HepG2 (cell line): Measurements from ENCODE around the gene HLCS. TPM values are rescaled to one million over a fixed set of nuclear protein-coding genes. Genes with fewer than 3 reads are reported as not detected.

Experiments
- ATAC-seq: fragments of 200-7000 bp; cut with Tn5 transposase; 3 replicates; pipeline ENCODE4 v1.9.1; 2020; ENCODE audit warnings: mild to moderate bottlenecking, moderate library complexity
- BruUV-seq: library from RNA; stranded (reverse); fragments of 400-500 nt; replicated peaks from 2 replicates; lab custom pipeline; 2021; lab: Mats Ljungman, UMichigan
- CTCF ChIA-PET: fragments of 300-600 bp; formaldehyde crosslinking; extraction: SDS; loops from one replicate; lab custom pipeline; 2021; ENCODE audit warnings: low total read pairs, inconsistent platforms, low intra/inter-chr PET ratio; lab: Yijun Ruan, JAX
- POLR2A ChIA-PET: fragments of 350-600 bp; sonication (Branson Sonifier 250); formaldehyde crosslinking; loops from one replicate; lab custom pipeline; 2020; ENCODE audit warnings: antibody characterized with exemption, inconsistent platforms; lab: Yijun Ruan, JAX
- DNase-seq: peaks from one replicate; pipeline ENCODE4 v3.0.0-alpha.2; 2015; ENCODE audit warnings: low spot score
- FAIRE-seq: peaks from 3 replicates; lab custom pipeline; 2011; peaks lifted over from hg19 to GRCh38; lab: Jason Lieb, UNC
- H2AFZ ChIP-seq: one replicate; pipeline ENCODE4 v1.6.1; 2011; ENCODE audit warnings: low read length, inconsistent platforms
- H3K27ac ChIP-seq: fragments of 300-600 bp; 3 replicates; pipeline ENCODE4 v1.8.0; 2011; ENCODE audit warnings: mixed run types, mild to moderate bottlenecking, mixed read lengths, low read length, inconsistent platforms; ENCODE audit not compliant: insufficient read depth; ENCODE audit errors: extremely low read length
- H3K27me3 ChIP-seq, 2 experiments: fragments of 200-600 bp in 1 of 2; 2 replicates in 1 of 2; 3 replicates in 1 of 2; pipeline versions ENCODE4 v1.6.0 to v1.8.0; 2011; ENCODE audit warnings: low read length in 2 of 2, mild to moderate bottlenecking in 2 of 2, moderate library complexity in 2 of 2, inconsistent platforms in 1 of 2; ENCODE audit not compliant: insufficient read depth in 2 of 2, control insufficient read depth in 1 of 2
- H3K36me3 ChIP-seq, 2 experiments: fragments of 200-600 bp in 1 of 2; replicated peaks in 1 of 2; 2 replicates in 1 of 2; 3 replicates in 1 of 2; pipeline versions ENCODE4 v1.5.1 to v1.8.0; 2011; ENCODE audit warnings: low read length in 2 of 2, inconsistent platforms in 1 of 2; ENCODE audit not compliant: insufficient read depth in 2 of 2, control insufficient read depth in 1 of 2
- H3K4me1 ChIP-seq: 2 replicates; pipeline ENCODE4 v1.5.1; 2012; ENCODE audit warnings: low read length, inconsistent platforms; ENCODE audit not compliant: insufficient read depth
- H3K4me2 ChIP-seq: 2 replicates; pipeline ENCODE4 v1.6.0; 2011; ENCODE audit warnings: low read depth, low read length, inconsistent platforms
- H3K4me3 ChIP-seq, 3 experiments: fragments of 200-600 bp in 1 of 3; sonication (generic), shearing (Covaris generic) in 1 of 3; replicated peaks in 1 of 3; 2 replicates each; pipeline ENCODE4 v1.5.1; 2011 to 2016; ENCODE audit warnings: low read length in 3 of 3, inconsistent platforms in 2 of 3, low read depth in 2 of 3, mild to moderate bottlenecking in 2 of 3, control low read depth in 1 of 3, mixed read lengths in 1 of 3; ENCODE audit not compliant: insufficient read depth in 1 of 3
- H3K79me2 ChIP-seq: one replicate; pipeline ENCODE4 v1.6.1; 2011; ENCODE audit warnings: low read length, inconsistent platforms; ENCODE audit not compliant: insufficient read depth
- H3K9ac ChIP-seq: 2 replicates; pipeline ENCODE4 v1.6.0; 2011; ENCODE audit warnings: mild to moderate bottlenecking, low read depth, low read length, inconsistent platforms; ENCODE audit not compliant: insufficient read depth
- H3K9me3 ChIP-seq: 2 replicates; pipeline ENCODE4 v1.5.1; 2012; ENCODE audit warnings: mild to moderate bottlenecking, low read length
- H4K20me1 ChIP-seq: 2 replicates; pipeline ENCODE4 v1.6.0; 2011; ENCODE audit warnings: inconsistent platforms, mild to moderate bottlenecking, low read length, moderate library complexity; ENCODE audit not compliant: insufficient read depth
- CERS6 ChIP-seq: sonication (generic); formaldehyde crosslinking; IDR thresholded peaks from 2 replicates; pipeline ENCODE4 v1.5.0; 2020; ENCODE audit warnings: missing genetic modification reagents
- DNMT3B ChIP-seq: conservative IDR thresholded peaks from 2 replicates; pipeline ENCODE4 v1.6.1; 2016; ENCODE audit warnings: missing biosample characterization, control low read depth
- HHEX ChIP-seq: IDR thresholded peaks from 2 replicates; pipeline ENCODE4 v1.6.1; 2016; ENCODE audit warnings: control low read depth
- JUNB ChIP-seq: sonication (generic); formaldehyde crosslinking; IDR thresholded peaks from 2 replicates; pipeline ENCODE4 v1.8.0; 2022; ENCODE audit warnings: missing genetic modification reagents, mild to moderate bottlenecking, borderline replicate concordance
- MEIS2 ChIP-seq: sonication (generic); formaldehyde crosslinking; IDR thresholded peaks from 2 replicates; pipeline ENCODE4 v1.9.0; 2021; ENCODE audit warnings: mild to moderate bottlenecking, missing genetic modification reagents
- MNT ChIP-seq: fragments of 450-650 bp; IDR thresholded peaks from 2 replicates; pipeline ENCODE4 v1.6.1; 2016
- MYPOP ChIP-seq: sonication (generic); formaldehyde crosslinking; IDR thresholded peaks from 2 replicates; pipeline ENCODE4 v1.8.1; 2023; ENCODE audit warnings: mild to moderate bottlenecking, moderate library complexity, missing genetic modification reagents
- NFATC3 ChIP-seq: sonication (generic); formaldehyde crosslinking; IDR thresholded peaks from 2 replicates; pipeline ENCODE4 v1.5.1; 2020; ENCODE audit warnings: mild to moderate bottlenecking, missing genetic modification reagents
- NFE2L2 ChIP-seq: fragments of 150-350 bp; IDR thresholded peaks from 2 replicates; pipeline ENCODE4 v1.6.1; 2014; ENCODE audit warnings: low read length
- RBM22 ChIP-seq: fragments of 200-400 bp; formaldehyde crosslinking; optimal IDR thresholded peaks from 2 replicates; pipeline ENCODE3; 2017; ENCODE audit warnings: mild to moderate bottlenecking, low read length, moderate library complexity
- SP2 ChIP-seq: sonication (generic); formaldehyde crosslinking; IDR thresholded peaks from 2 replicates; pipeline ENCODE4 v1.5.1; 2020; ENCODE audit warnings: mild to moderate bottlenecking, missing genetic modification reagents
- ZBTB37 ChIP-seq: sonication (generic); formaldehyde crosslinking; IDR thresholded peaks from 2 replicates; pipeline ENCODE4 v1.4.0; 2020; ENCODE audit warnings: mild to moderate bottlenecking, missing genetic modification reagents
- ZC3H4 ChIP-seq: sonication (generic); formaldehyde crosslinking; IDR thresholded peaks from 2 replicates; pipeline ENCODE4 v1.4.0; 2020; ENCODE audit warnings: missing genetic modification reagents, borderline replicate concordance
- ZKSCAN5 ChIP-seq: sonication (generic); formaldehyde crosslinking; IDR thresholded peaks from 2 replicates; pipeline ENCODE4 v1.5.1; 2020; ENCODE audit warnings: mild to moderate bottlenecking, missing genetic modification reagents
- ZNF136 ChIP-seq: sonication (generic); formaldehyde crosslinking; IDR thresholded peaks from 2 replicates; pipeline ENCODE4 v1.8.1; 2022; ENCODE audit warnings: low read depth, mild to moderate bottlenecking, moderate library complexity, missing genetic modification reagents
- ZNF292 ChIP-seq: sonication (generic); formaldehyde crosslinking; IDR thresholded peaks from 2 replicates; pipeline ENCODE4 v1.8.1; 2022; ENCODE audit warnings: mild to moderate bottlenecking, low read depth, missing genetic modification reagents, borderline replicate concordance
- ZNF570 ChIP-seq: sonication (generic); formaldehyde crosslinking; IDR thresholded peaks from 2 replicates; pipeline ENCODE4 v1.4.0; 2020; ENCODE audit warnings: mild to moderate bottlenecking, missing genetic modification reagents, borderline replicate concordance
- ZNF883 ChIP-seq: sonication (generic); formaldehyde crosslinking; IDR thresholded peaks from 2 replicates; pipeline ENCODE4 v1.5.1; 2020; ENCODE audit warnings: mild to moderate bottlenecking, missing genetic modification reagents; ENCODE audit errors: not compliant biosample characterization
- WGBS: methylation state at CpG from one replicate; pipeline ENCODE4 v1.1.6; 2017; ENCODE audit warnings: low lambda C conversion rate; 5-methylcytosine and 5-hydroxymethylcytosine counted together
- in situ Hi-C: cut with HindIII; loops from 2 replicates; pipeline ENCODE4 v1.10.0; 2017; ENCODE audit warnings: low pct_unique_long_range_greater_than_20kb; ENCODE audit not compliant: extremely low pct_ligation_motif_present
- intact Hi-C: fragments of 100-400 bp; cut with micrococcal nuclease; formaldehyde crosslinking; loops from one replicate; pipeline ENCODE4 v1.10.0; 2022; ENCODE audit not compliant: unreplicated experiment
- polyA plus RNA-seq, 8 experiments: library from polyadenylated mRNA; depleted of rRNA in 3 of 8; stranded (reverse) in 7 of 8; unstranded in 1 of 8; fragments of >200 nt; fragmentation: Illumina TruSeq in 4 of 8; extraction: Trizol in 4 of 8; gene quantifications; 2 replicates each; pipeline versions ENCODE4 v1.2.1 to v1.2.3, GENCODE V29; 2011 to 2016; ENCODE audit warnings: low read depth in 4 of 8, missing spikeins in 1 of 8, mixed read lengths in 1 of 8; ENCODE audit not compliant: insufficient read depth in 1 of 8
- total RNA-seq, 5 experiments: library from RNA; depleted of rRNA; stranded (reverse); fragments of >200 nt; fragmentation: Illumina TruSeq; extraction: Trizol; gene quantifications; 2 replicates each; pipeline ENCODE4 v1.2.3, GENCODE V29; 2016; ENCODE audit warnings: low read depth in 1 of 5

HLCS gene
- total and polyA plus RNA-seq, 2 of the 13 experiments (the other 11 are each of a cell fraction or from before 2014, with no cell fraction given): 7.9 to 12.3 TPM

GRCh38 chr21:36721817-36722216, 244.7 kb downstream of the HLCS start:
- Histone ChIP-seq H3K4me2 (no peak overlapping the region), H3K9ac (no peak overlapping the region)
- in situ Hi-C loops: no loop called here
- DNase-seq: no peak
- TF ChIP-seq NFE2L2: no peak
- TF ChIP-seq JUNB (CRISPR knock-in tag): no peak
- no peak for TF ChIP-seq ZNF136 (CRISPR knock-in tag)
- TF ChIP-seq MNT: no peak
- no peak for TF ChIP-seq MEIS2 (CRISPR knock-in tag)
- TF ChIP-seq ZC3H4: no peak
- TF ChIP-seq HHEX (CRISPR knock-in tag): no peak
- no peak for TF ChIP-seq RBM22
- no peak for TF ChIP-seq ZKSCAN5
- TF ChIP-seq NFATC3 (CRISPR knock-in tag): no peak
- no peak for TF ChIP-seq ZBTB37 (CRISPR knock-in tag)
- no peak for TF ChIP-seq CERS6
- no peak for TF ChIP-seq ZNF570
- TF ChIP-seq ZNF292 (CRISPR knock-in tag): no peak
- TF ChIP-seq ZNF883 (CRISPR knock-in tag): no peak
- no peak for TF ChIP-seq MYPOP (CRISPR knock-in tag)
- TF ChIP-seq DNMT3B (CRISPR knock-in tag): no peak
- TF ChIP-seq SP2: no peak
- TF ChIP-seq, all 625 proteins: peak for 0
- ATAC-seq (no peak), FAIRE-seq (no peak)
- POLR2A ChIA-PET: no interaction called here
- Histone ChIP-seq H3K4me1 (peaks cover 16% of the 10 kb centered on the region), H3K27me3 (no peaks in the 10 kb centered on the region; a peak in 1 of 5 replicates), H3K27ac (no peak overlapping the region), H3K36me3 (no peaks in the 10 kb centered on the region), H3K4me3 (no peak overlapping the region), H4K20me1 (no peaks in the 10 kb centered on the region), H3K79me2 (no peaks in the 10 kb centered on the region), H2AFZ (no peak overlapping the region), H3K9me3 (no peaks in the 10 kb centered on the region)
- 73% methylated on average over 7 of the region's 7 CpGs for whole genome bisulfite sequencing
- BruUV-seq: no TSS peak
- CTCF ChIA-PET: no interaction called here
- intact Hi-C loops: no loop called here
